ENCODE data around the gene CARD14.

- TF ChIP-seq NANOG (IDR thresholded peaks at IDR 0.05; ENCODE audit: borderline replicate concordance) (no peak), STAT1 (IDR thresholded peaks at IDR 0.05; ENCODE audit: unreplicated experiment) (no peak), POLR2AphosphoS5 (IDR thresholded peaks at IDR 0.05; ENCODE audit: low read depth) (no peak), EZH2phosphoT487 (IDR thresholded peaks at IDR 0.05; ENCODE audit: unreplicated experiment) (no peak), EZH2 (IDR thresholded peaks at IDR 0.05; ENCODE audit: low read depth, unreplicated experiment) (no peak), ZNF114 (CRISPR knock-in tag; IDR thresholded peaks at IDR 0.05) (no peak), CREB1 (CRISPR knock-in tag; IDR thresholded peaks at IDR 0.05; ENCODE audit: low read depth) (no peak), JUNB (IDR thresholded peaks at IDR 0.05; ENCODE audit: unreplicated experiment) (no peak), ZNF331 (CRISPR knock-in tag; IDR thresholded peaks at IDR 0.05; ENCODE audit: low read depth) (no peak)
- TF ChIP-seq, protein P1, sequence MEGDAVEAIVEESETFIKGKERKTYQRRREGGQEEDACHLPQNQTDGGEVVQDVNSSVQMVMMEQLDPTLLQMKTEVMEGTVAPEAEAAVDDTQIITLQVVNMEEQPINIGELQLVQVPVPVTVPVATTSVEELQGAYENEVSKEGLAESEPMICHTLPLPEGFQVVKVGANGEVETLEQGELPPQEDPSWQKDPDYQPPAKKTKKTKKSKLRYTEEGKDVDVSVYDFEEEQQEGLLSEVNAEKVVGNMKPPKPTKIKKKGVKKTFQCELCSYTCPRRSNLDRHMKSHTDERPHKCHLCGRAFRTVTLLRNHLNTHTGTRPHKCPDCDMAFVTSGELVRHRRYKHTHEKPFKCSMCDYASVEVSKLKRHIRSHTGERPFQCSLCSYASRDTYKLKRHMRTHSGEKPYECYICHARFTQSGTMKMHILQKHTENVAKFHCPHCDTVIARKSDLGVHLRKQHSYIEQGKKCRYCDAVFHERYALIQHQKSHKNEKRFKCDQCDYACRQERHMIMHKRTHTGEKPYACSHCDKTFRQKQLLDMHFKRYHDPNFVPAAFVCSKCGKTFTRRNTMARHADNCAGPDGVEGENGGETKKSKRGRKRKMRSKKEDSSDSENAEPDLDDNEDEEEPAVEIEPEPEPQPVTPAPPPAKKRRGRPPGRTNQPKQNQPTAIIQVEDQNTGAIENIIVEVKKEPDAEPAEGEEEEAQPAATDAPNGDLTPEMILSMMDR (conservative IDR thresholded peaks at IDR 0.05; ENCODE audit: low read depth in 2 of 2) = no peak
- TF ChIP-seq, protein P2, sequence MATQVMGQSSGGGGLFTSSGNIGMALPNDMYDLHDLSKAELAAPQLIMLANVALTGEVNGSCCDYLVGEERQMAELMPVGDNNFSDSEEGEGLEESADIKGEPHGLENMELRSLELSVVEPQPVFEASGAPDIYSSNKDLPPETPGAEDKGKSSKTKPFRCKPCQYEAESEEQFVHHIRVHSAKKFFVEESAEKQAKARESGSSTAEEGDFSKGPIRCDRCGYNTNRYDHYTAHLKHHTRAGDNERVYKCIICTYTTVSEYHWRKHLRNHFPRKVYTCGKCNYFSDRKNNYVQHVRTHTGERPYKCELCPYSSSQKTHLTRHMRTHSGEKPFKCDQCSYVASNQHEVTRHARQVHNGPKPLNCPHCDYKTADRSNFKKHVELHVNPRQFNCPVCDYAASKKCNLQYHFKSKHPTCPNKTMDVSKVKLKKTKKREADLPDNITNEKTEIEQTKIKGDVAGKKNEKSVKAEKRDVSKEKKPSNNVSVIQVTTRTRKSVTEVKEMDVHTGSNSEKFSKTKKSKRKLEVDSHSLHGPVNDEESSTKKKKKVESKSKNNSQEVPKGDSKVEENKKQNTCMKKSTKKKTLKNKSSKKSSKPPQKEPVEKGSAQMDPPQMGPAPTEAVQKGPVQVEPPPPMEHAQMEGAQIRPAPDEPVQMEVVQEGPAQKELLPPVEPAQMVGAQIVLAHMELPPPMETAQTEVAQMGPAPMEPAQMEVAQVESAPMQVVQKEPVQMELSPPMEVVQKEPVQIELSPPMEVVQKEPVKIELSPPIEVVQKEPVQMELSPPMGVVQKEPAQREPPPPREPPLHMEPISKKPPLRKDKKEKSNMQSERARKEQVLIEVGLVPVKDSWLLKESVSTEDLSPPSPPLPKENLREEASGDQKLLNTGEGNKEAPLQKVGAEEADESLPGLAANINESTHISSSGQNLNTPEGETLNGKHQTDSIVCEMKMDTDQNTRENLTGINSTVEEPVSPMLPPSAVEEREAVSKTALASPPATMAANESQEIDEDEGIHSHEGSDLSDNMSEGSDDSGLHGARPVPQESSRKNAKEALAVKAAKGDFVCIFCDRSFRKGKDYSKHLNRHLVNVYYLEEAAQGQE (IDR thresholded peaks at IDR 0.05; ENCODE audit: unreplicated experiment) = no peak
- TF ChIP-seq, protein P3, sequence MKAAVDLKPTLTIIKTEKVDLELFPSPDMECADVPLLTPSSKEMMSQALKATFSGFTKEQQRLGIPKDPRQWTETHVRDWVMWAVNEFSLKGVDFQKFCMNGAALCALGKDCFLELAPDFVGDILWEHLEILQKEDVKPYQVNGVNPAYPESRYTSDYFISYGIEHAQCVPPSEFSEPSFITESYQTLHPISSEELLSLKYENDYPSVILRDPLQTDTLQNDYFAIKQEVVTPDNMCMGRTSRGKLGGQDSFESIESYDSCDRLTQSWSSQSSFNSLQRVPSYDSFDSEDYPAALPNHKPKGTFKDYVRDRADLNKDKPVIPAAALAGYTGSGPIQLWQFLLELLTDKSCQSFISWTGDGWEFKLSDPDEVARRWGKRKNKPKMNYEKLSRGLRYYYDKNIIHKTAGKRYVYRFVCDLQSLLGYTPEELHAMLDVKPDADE (IDR thresholded peaks at IDR 0.05) = no peak
- TF ChIP-seq, protein P4, sequence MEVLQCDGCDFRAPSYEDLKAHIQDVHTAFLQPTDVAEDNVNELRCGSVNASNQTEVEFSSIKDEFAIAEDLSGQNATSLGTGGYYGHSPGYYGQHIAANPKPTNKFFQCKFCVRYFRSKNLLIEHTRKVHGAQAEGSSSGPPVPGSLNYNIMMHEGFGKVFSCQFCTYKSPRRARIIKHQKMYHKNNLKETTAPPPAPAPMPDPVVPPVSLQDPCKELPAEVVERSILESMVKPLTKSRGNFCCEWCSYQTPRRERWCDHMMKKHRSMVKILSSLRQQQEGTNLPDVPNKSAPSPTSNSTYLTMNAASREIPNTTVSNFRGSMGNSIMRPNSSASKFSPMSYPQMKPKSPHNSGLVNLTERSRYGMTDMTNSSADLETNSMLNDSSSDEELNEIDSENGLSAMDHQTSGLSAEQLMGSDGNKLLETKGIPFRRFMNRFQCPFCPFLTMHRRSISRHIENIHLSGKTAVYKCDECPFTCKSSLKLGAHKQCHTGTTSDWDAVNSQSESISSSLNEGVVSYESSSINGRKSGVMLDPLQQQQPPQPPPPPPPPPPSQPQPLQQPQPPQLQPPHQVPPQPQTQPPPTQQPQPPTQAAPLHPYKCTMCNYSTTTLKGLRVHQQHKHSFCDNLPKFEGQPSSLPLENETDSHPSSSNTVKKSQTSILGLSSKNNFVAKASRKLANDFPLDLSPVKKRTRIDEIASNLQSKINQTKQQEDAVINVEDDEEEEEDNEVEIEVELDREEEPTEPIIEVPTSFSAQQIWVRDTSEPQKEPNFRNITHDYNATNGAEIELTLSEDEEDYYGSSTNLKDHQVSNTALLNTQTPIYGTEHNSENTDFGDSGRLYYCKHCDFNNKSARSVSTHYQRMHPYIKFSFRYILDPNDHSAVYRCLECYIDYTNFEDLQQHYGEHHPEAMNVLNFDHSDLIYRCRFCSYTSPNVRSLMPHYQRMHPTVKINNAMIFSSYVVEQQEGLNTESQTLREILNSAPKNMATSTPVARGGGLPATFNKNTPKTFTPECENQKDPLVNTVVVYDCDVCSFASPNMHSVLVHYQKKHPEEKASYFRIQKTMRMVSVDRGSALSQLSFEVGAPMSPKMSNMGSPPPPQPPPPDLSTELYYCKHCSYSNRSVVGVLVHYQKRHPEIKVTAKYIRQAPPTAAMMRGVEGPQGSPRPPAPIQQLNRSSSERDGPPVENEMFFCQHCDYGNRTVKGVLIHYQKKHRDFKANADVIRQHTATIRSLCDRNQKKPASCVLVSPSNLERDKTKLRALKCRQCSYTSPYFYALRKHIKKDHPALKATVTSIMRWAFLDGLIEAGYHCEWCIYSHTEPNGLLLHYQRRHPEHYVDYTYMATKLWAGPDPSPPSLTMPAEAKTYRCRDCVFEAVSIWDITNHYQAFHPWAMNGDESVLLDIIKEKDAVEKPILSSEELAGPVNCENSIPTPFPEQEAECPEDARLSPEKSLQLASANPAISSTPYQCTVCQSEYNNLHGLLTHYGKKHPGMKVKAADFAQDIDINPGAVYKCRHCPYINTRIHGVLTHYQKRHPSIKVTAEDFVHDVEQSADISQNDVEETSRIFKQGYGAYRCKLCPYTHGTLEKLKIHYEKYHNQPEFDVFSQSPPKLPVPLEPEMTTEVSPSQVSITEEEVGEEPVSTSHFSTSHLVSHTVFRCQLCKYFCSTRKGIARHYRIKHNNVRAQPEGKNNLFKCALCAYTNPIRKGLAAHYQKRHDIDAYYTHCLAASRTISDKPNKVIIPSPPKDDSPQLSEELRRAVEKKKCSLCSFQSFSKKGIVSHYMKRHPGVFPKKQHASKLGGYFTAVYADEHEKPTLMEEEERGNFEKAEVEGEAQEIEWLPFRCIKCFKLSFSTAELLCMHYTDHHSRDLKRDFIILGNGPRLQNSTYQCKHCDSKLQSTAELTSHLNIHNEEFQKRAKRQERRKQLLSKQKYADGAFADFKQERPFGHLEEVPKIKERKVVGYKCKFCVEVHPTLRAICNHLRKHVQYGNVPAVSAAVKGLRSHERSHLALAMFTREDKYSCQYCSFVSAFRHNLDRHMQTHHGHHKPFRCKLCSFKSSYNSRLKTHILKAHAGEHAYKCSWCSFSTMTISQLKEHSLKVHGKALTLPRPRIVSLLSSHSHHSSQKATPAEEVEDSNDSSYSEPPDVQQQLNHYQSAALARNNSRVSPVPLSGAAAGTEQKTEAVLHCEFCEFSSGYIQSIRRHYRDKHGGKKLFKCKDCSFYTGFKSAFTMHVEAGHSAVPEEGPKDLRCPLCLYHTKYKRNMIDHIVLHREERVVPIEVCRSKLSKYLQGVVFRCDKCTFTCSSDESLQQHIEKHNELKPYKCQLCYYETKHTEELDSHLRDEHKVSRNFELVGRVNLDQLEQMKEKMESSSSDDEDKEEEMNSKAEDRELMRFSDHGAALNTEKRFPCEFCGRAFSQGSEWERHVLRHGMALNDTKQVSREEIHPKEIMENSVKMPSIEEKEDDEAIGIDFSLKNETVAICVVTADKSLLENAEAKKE (CRISPR knock-in tag; IDR thresholded peaks at IDR 0.05) = no peak
Observed at GRCh38 chr17:80214878-80215210, 45.0 kb downstream of the CARD14 start.
